Measurements from ENCODE around the gene UBE2I.

- TF ChIP-seq EZH2 (IDR thresholded peaks at IDR 0.05; ENCODE audit: insufficient read depth, low read length) (no peak), CTCF (IDR thresholded peaks at IDR 0.05; ENCODE audit: insufficient read depth, low read depth, low read length) (no peak)
Measured at GRCh38 chr16:1356061-1356900, 46.8 kb downstream of the UBE2I start.
